Central memory CD8-positive, alpha-beta T cell (primary cell): Measurements from ENCODE around the gene LMBRD2.

ENCODE experiments used
- ATAC-seq: fragments of 150-1000 bp; cut with Tn5 transposase; replicated peaks from 2 replicates; pipeline ENCODE4 v1.10.0; 2022; ENCODE audit warnings: mild to moderate bottlenecking, moderate FRiP score, moderate number of reproducible peaks; ENCODE audit not compliant: poor library complexity, severe bottlenecking; ENCODE audit errors: extremely low read depth
- DNase-seq, 2 donors: peaks; one replicate each; pipeline ENCODE4 v3.0.0; 2021; ENCODE audit warnings: low spot score in 2 of 2
- H3K27ac Mint-ChIP-seq: one replicate; pipeline ENCODE4 v1.8.0; 2022; ENCODE audit warnings: low read depth, mild to moderate bottlenecking, moderate library complexity, mixed read lengths
- H3K27me3 Mint-ChIP-seq: one replicate; pipeline ENCODE4 v1.8.0; 2022; ENCODE audit warnings: mixed read lengths
- H3K36me3 Mint-ChIP-seq: one replicate; pipeline ENCODE4 v1.8.0; 2022; ENCODE audit warnings: mild to moderate bottlenecking, moderate library complexity, mixed read lengths; ENCODE audit not compliant: insufficient read depth
- H3K4me1 Mint-ChIP-seq: one replicate; pipeline ENCODE4 v1.8.0; 2022; ENCODE audit warnings: mixed read lengths
- H3K4me3 Mint-ChIP-seq: one replicate; pipeline ENCODE4 v1.8.0; 2022; ENCODE audit warnings: mild to moderate bottlenecking, moderate library complexity, mixed read lengths
- H3K9me3 Mint-ChIP-seq: one replicate; pipeline ENCODE4 v1.8.0; 2022; ENCODE audit warnings: mixed read lengths

LMBRD2 gene

GRCh38 chr5:36156121-36156601, 4.5 kb upstream of the LMBRD2 start:
- no peak overlapping the region for H3K27ac Mint-ChIP-seq
- ATAC-seq (no peak), DNase-seq (no peak)
- H3K4me3 Mint-ChIP-seq: no peak overlapping the region
- H3K27me3 Mint-ChIP-seq: no peaks in the 10 kb centered on the region
- H3K9me3 Mint-ChIP-seq: no peaks in the 10 kb centered on the region
- H3K4me1 Mint-ChIP-seq: peaks cover 64% of the 10 kb centered on the region
- H3K36me3 Mint-ChIP-seq: peaks cover 27% of the 10 kb centered on the region

DNA sequence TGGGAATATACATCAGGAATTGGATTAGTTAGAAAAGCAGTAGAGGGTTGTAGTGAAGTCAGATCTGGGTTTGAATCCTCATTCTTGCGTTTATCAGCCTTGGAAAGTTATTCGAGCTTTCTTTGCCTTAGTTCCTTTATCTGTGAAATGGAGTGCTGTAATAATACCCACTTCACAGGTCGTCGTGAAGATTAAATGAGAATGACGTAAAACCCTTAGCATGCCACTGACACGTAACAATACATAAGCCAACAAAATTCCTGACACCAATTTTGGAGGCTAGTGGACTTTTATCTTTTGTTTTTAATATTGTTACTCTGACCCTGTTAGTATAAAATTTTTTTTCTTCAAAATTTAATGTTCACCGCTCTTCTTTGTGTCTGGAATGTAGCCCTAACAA, 3.6 kb upstream of the LMBRD2 start:
- no peak for DNase-seq
- Mint-ChIP-seq H3K4me1 (peaks cover 71% of the 10 kb centered on the region), H3K9me3 (no peaks in the 10 kb centered on the region), H3K27ac (no peak overlapping the region), H3K27me3 (no peaks in the 10 kb centered on the region), H3K4me3 (no peak overlapping the region), H3K36me3 (peaks cover 25% of the 10 kb centered on the region)
- ATAC-seq: no peak

- H3K36me3 Mint-ChIP-seq: peaks cover 22% of the 10 kb centered on the region
- no peak overlapping the region for H3K27ac Mint-ChIP-seq
- no peaks in the 10 kb centered on the region for H3K9me3 Mint-ChIP-seq
- H3K4me3 Mint-ChIP-seq: peak overlapping the region; percentile 38
- no peaks in the 10 kb centered on the region for H3K27me3 Mint-ChIP-seq
- H3K4me1 Mint-ChIP-seq: peaks cover 68% of the 10 kb centered on the region
- DNase-seq: no peak
- ATAC-seq: no peak
Measured at GRCh38 chr5:36153726-36154125, 2.0 kb upstream of the LMBRD2 start.

DNA sequence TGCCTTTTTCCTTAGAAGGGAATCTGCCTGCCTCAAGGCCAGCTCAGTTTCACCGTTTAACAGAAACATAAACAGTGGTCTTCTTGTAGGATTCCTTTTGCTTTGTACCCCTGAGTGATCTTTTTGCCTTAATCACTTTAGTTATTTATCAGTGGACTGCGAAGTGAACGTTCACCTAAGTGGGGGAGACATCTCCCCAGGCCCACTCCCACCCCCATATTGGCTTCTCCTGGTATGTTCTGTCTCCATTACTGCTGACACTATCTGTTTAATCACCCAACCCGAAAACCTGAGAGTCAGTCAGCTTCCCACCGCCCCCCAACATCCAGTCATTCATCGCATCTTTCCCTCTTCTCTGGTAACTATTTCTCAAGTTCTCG, 1.6 kb upstream of the LMBRD2 start:
- no peak for DNase-seq
- no peaks in the 10 kb centered on the region for H3K27me3 Mint-ChIP-seq
- peaks cover 64% of the 10 kb centered on the region for H3K4me1 Mint-ChIP-seq
- peaks cover 19% of the 10 kb centered on the region for H3K36me3 Mint-ChIP-seq
- no peak for ATAC-seq
- no peak overlapping the region for H3K27ac Mint-ChIP-seq
- H3K9me3 Mint-ChIP-seq: no peaks in the 10 kb centered on the region
- H3K4me3 Mint-ChIP-seq: peak overlapping the region; percentile 38

DNA sequence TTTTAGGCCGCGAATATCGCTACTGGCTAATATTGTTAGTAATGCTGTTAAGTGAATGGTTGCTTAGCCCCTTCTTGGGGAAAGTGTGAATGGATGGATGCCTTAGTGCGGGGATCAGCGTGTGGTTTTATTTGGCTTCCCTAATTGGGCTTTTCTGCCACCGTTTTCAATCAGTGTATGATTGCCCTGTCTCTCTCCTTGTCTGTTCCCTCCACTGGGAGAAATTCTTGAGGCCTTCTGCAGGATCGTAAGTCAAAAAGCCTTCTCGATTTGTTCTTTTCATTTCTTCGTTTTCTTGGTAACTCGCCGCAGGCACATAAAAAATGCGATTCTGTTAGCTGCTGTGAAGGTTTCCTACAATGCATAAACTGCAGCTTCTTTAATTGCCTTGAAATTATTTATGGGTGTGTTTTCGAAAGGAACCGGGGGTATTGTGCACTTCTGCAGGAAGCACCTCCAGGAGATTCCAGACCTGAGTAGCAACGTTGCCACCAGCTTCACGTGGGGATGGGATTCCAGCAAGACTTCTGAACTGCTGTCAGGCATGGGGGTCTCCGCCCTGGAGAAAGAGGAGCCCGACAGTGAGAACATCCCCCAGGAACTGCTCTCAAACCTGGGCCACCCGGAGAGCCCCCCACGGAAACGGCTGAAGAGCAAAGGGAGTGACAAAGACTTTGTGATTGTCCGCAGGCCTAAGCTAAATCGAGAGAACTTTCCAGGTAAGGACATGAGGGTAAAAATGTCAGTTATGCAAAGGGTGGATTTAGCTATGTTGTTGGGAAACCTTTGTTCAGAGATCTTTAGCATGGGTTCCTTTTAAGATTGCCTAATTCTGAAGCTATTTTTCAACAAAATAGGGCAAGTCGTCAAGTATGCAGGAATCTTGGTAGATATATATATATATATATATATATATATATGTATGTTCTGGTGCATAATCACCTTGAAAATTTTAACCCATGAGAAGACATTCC, 924 bp upstream of the LMBRD2 start:
- DNase-seq (no peak), ATAC-seq (no peak)
- Mint-ChIP-seq H3K36me3 (peaks cover 17% of the 10 kb centered on the region), H3K4me3 (peak overlapping the region; percentile 92), H3K4me1 (peaks cover 63% of the 10 kb centered on the region), H3K27me3 (no peaks in the 10 kb centered on the region), H3K27ac (peak overlapping the region; percentile 91), H3K9me3 (no peaks in the 10 kb centered on the region)

DNA sequence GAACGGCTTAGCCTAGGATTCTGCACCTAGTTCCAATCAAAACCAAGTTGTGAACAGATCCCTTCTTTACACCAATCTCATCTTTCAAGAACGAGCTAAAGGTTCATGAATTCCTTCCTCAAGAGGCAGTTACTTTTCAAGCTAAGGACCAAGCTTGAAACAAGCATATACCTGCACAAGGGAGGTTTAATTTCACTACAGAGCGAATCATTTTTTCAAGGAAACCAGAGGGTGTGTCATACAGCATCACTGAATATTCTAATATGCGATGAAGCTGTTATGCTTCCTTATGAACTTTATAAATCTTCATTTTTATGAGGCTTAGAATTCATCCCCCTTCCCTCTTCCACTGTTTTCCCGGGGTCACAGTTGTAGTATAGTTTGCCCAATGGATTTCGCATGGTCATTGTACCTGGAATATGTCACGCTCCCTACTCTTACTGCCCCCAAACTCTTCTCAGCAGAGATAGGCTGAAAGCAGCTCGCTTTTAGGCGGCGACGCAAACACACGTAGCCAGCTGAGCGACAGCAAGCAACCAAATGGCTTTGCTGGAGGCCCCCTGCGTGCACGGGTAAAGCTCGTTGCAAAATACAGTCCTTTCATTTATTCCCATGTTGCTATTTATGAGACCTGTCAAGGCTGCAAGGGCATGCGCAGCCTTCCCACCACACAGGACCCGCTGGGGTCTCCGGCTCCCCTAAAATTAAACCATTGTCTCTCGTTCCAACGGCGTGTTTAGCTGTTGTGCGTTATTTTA, 832 bp downstream of the LMBRD2 start:
- Mint-ChIP-seq H3K9me3 (no peaks in the 10 kb centered on the region), H3K4me3 (peak overlapping the region; percentile 92), H3K36me3 (peaks cover 9% of the 10 kb centered on the region), H3K27ac (peak overlapping the region; percentile 91), H3K27me3 (no peaks in the 10 kb centered on the region), H3K4me1 (peaks cover 58% of the 10 kb centered on the region)
- ATAC-seq: peak; percentile 7
- peak in 1 of 2 donors; percentile 24 for DNase-seq

DNA sequence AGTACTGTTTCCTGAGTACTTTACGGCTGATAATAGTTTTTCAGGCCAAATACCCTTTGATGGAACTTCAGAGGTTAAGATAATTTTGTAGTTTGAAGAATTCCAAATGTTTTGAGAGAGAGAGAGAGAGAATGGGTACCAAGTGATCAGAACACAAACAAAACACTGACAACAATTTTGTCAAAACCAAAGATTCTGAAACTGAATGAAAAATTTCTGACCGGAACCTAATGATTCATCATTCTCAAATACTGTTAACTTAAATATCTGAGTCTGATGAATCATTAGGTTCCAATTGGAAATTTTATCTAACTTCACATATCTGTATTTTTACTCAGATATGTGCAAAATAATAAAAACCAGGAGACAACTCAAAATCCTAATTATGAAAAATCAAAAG, 4.0 kb downstream of the LMBRD2 start:
- H3K4me1 Mint-ChIP-seq: peaks cover 40% of the 10 kb centered on the region
- ATAC-seq: no peak
- H3K36me3 Mint-ChIP-seq: peaks cover 2% of the 10 kb centered on the region

GRCh38 chr5:36146390-36146789, 5.3 kb downstream of the LMBRD2 start:
- H3K9me3 Mint-ChIP-seq: no peaks in the 10 kb centered on the region
- DNase-seq (no peak), ATAC-seq (no peak)
- H3K27ac Mint-ChIP-seq: no peak overlapping the region
- H3K4me1 Mint-ChIP-seq: peaks cover 32% of the 10 kb centered on the region
- no peak overlapping the region for H3K4me3 Mint-ChIP-seq
- H3K27me3 Mint-ChIP-seq: no peaks in the 10 kb centered on the region
- H3K36me3 Mint-ChIP-seq: peaks cover 2% of the 10 kb centered on the region

More for the DNA sequence above, 4.0 kb downstream of the LMBRD2 start:
- DNase-seq: no peak
- Mint-ChIP-seq H3K27me3 (no peaks in the 10 kb centered on the region), H3K9me3 (no peaks in the 10 kb centered on the region), H3K27ac (no peak overlapping the region), H3K4me3 (no peak overlapping the region)

GRCh38 chr5:36145311-36145710, 6.4 kb downstream of the LMBRD2 start:
- no peak for ATAC-seq
- no peaks in the 10 kb centered on the region for H3K9me3 Mint-ChIP-seq
- no peak for DNase-seq
- no peak overlapping the region for H3K4me3 Mint-ChIP-seq
- H3K36me3 Mint-ChIP-seq: peaks cover 7% of the 10 kb centered on the region
- peaks cover 22% of the 10 kb centered on the region for H3K4me1 Mint-ChIP-seq
- no peak overlapping the region for H3K27ac Mint-ChIP-seq
- H3K27me3 Mint-ChIP-seq: no peaks in the 10 kb centered on the region

GRCh38 chr5:36138900-36139683, 12.6 kb downstream of the LMBRD2 start:
- no peaks in the 10 kb centered on the region for H3K27me3 Mint-ChIP-seq
- no peak for ATAC-seq
- H3K4me1 Mint-ChIP-seq: no peaks in the 10 kb centered on the region
- H3K36me3 Mint-ChIP-seq: peaks cover 12% of the 10 kb centered on the region
- no peaks in the 10 kb centered on the region for H3K9me3 Mint-ChIP-seq
- no peak overlapping the region for H3K4me3 Mint-ChIP-seq
- no peak for DNase-seq
- H3K27ac Mint-ChIP-seq: no peak overlapping the region

GRCh38 chr5:36136581-36136980, 15.1 kb downstream of the LMBRD2 start:
- DNase-seq (no peak), ATAC-seq (no peak)
- Mint-ChIP-seq H3K27ac (no peak overlapping the region), H3K4me3 (no peak overlapping the region), H3K4me1 (peaks cover 4% of the 10 kb centered on the region), H3K27me3 (no peaks in the 10 kb centered on the region), H3K9me3 (no peaks in the 10 kb centered on the region), H3K36me3 (peaks cover 15% of the 10 kb centered on the region)

DNA sequence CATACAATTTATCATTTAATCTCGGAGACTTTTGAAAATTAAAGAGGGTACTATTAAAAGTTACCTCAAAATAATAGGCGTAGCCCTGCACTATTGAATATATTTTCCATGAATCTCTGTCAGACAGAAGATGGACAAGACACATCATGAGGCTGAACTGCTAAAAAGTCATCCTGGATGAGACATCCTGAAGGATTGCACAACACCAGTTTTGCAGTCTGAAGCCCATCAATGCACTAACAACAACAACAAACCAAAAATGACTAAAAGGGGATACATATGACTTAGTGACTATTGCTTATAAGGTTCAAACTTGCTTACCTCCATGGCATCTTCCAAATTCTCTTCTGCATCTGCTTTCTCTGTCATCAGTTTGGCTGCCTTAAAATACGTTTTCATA, 15.7 kb downstream of the LMBRD2 start:
- no peaks in the 10 kb centered on the region for H3K9me3 Mint-ChIP-seq
- no peaks in the 10 kb centered on the region for H3K27me3 Mint-ChIP-seq
- H3K4me1 Mint-ChIP-seq: peaks cover 10% of the 10 kb centered on the region
- H3K4me3 Mint-ChIP-seq: no peak overlapping the region
- H3K27ac Mint-ChIP-seq: no peak overlapping the region
- no peak for ATAC-seq
- no peak for DNase-seq
- peaks cover 16% of the 10 kb centered on the region for H3K36me3 Mint-ChIP-seq
